NB4 (cell line): Measurements from ENCODE around the gene USF3.

Experiments
- DNase-seq: peaks from one replicate; pipeline ENCODE4 v3.0.0; 2010; ENCODE audit warnings: low read depth
- H3K4me3 ChIP-seq: one replicate; pipeline ENCODE4 v1.5.1; 2011; ENCODE audit warnings: mild to moderate bottlenecking, low read depth, low read length, moderate library complexity
- CTCF ChIP-seq: IDR thresholded peaks from one replicate; pipeline ENCODE4 v1.5.1; 2012; ENCODE audit warnings: low read depth, low read length
- MYC ChIP-seq: IDR thresholded peaks from 2 replicates; pipeline ENCODE4 v1.6.1; 2011; ENCODE audit warnings: low read depth, low read length
- POLR2A ChIP-seq: IDR thresholded peaks from 2 replicates; pipeline ENCODE4 v1.6.1; 2011; ENCODE audit warnings: mild to moderate bottlenecking; ENCODE audit not compliant: insufficient read length; ENCODE audit errors: extremely low read depth
- TF ChIP-seq, protein P1 (sequence below): IDR thresholded peaks from 2 replicates; pipeline ENCODE4 v1.6.1; 2011; ENCODE audit warnings: low read depth, low read length

The USF3 gene

DNA sequence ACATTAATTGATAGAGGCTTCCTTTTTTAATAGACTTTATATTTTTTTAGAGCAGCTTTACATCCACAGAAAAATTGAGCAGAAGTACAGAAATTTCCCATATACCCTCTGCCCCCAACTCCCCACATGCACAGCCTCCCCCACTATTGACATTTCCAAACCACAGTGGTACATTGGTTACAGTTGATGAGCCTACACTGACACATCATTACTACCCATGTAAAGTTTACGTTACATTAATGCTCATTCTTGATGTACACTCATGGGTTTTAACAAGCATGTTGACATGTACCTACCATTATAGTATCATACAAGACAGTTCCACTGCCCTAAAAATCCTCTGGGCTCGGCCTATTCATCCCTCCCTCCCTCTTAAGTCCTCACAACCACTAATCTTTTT lies 78.7 kb downstream of the USF3 start:
- no peak for TF ChIP-seq POLR2A
- TF ChIP-seq, protein P1, sequence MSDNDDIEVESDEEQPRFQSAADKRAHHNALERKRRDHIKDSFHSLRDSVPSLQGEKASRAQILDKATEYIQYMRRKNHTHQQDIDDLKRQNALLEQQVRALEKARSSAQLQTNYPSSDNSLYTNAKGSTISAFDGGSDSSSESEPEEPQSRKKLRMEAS, result no peak
- no peak overlapping the region for H3K4me3 ChIP-seq
- no peak for DNase-seq

GRCh38 chr3:113615976-113616375 lies 80.5 kb downstream of the USF3 start:
- H3K4me3 ChIP-seq, result no peak overlapping the region
- DNase-seq, result no peak
- TF ChIP-seq MYC (no peak), POLR2A (no peak), CTCF (no peak)
- TF ChIP-seq, protein P1, result no peak

DNA sequence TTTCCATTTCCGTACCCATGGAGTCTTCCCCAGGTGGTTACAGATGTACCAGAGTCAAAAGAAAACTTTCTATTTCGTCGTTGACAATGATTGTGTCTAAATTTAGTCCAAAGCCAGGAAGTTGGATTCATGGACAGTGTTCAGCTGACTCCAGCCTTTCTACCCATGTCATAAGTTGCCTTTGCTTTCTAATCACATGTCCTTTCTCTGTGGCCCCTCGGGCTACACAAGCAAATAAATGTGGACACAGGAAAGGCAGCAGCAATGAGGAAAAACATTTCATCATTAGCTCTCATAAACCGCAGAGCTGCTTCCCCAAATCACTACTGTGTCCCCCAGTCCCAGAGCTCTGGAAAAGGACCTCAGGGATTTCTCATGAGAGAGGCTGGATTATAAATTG lies 82.0 kb downstream of the USF3 start:
- TF ChIP-seq, protein P1, result no peak
- no peak for TF ChIP-seq CTCF
- no peak for TF ChIP-seq MYC
- TF ChIP-seq POLR2A, result no peak
- DNase-seq, result peak; percentile 20
- H3K4me3 ChIP-seq, result no peak overlapping the region

DNA sequence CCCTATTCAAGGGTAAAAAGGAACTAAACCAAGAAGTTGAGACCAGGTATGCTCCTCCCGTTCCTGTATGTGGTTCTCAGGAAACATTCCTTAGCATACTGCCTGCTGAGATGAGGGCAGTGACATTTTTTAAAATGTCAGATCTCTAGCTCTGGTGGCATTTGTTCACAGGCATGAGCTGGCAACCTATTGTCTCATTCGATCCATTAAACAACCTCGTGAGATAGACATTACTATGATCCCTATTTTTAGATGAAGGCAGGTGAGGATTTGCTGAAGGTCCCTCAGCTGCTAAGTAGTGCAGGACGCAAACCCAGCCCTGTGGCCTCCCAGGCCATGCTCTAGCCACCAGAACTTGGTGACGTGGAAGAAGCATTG lies 89.2 kb downstream of the USF3 start:
- TF ChIP-seq CTCF (no peak), POLR2A (no peak), MYC (no peak)
- TF ChIP-seq, protein P1, result no peak
- no peak overlapping the region for H3K4me3 ChIP-seq
- no peak for DNase-seq

DNA sequence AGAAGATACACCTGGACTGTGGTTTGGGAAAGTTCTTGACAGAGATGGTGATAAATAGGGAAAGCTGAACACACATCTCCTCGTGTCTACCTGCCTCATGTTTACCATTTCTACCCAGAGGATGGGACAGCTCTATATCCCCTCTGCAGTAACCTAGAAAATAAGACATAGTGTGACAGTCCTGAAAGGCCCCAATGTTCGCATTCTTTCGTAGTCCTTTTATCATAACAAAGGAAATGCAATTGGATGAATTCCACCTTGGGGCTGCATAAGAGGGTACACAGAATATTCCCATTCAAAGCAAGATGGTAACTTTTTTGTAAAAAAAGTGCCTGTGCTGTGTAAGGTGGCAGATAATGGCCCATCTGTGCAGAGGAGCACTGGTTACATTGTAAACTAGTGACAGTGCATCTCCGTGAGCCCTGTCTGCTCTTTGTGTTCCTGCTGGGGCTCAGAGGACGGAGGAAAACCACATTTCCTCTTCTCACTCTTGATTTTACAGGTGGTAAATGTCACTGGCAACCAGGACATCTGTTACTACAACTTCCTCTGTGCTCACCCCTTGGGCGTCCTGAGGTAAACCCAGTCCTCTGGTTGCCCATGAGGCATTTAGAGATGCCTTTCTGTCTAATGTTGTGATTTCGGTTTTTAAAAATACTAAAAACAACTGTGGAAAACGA lies 89.8 kb downstream of the USF3 start:
- TF ChIP-seq, protein P1, result no peak
- no peak for TF ChIP-seq POLR2A
- TF ChIP-seq CTCF, result no peak
- TF ChIP-seq MYC, result no peak
- peak; percentile 39 for DNase-seq
- no peak overlapping the region for H3K4me3 ChIP-seq

DNA sequence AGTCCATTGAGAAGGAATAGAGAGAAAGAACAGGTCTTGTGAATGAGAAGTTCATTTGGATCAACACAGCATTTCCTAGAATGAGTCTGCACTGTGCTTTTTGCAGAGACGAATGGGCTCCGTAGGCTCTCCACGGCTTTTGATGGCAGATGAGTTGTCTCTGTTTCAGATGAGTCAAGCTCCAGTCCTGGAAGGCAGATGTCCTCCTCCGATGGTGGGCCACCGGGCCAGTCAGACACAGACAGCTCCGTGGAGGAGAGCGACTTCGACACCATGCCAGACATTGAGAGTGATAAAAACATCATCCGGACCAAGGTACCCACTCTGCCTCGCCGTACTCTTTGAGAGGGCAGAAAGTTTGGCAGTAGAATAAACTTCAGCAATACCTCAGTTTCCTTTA lies 93.6 kb downstream of the USF3 start:
- DNase-seq, result no peak
- TF ChIP-seq POLR2A, result no peak
- no peak for TF ChIP-seq MYC
- TF ChIP-seq, protein P1, result no peak
- no peak for TF ChIP-seq CTCF
- H3K4me3 ChIP-seq, result no peak overlapping the region
